Stimulated activated CD4-positive, alpha-beta T cell treated with anti-CD3 and anti-CD28 coated beads, Interleukin-15, amount 100 ng/mL, for 1 hour (primary cell): Measurements from ENCODE around the gene SHF.
"Not testable (repeated sequence)": the region's sequence is repeated elsewhere in the genome, so short reads cannot be mapped to it uniquely, and the experiment has no call there.

Experiments used
- DNase-seq, 2 donors: peaks; one replicate each; pipeline ENCODE4 v3.0.0-alpha.2; 2020; ENCODE audit warnings: low read depth in 1 of 2, low spot score in 1 of 2

Gene SHF, protein sequence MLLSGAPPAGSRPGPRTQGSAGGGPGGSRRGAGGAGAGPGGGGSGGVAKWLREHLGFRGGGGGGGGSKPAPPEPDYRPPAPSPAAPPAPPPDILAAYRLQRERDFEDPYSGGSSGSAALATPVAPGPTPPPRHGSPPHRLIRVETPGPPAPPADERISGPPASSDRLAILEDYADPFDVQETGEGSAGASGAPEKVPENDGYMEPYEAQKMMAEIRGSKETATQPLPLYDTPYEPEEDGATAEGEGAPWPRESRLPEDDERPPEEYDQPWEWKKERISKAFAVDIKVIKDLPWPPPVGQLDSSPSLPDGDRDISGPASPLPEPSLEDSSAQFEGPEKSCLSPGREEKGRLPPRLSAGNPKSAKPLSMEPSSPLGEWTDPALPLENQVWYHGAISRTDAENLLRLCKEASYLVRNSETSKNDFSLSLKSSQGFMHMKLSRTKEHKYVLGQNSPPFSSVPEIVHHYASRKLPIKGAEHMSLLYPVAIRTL

DNA sequence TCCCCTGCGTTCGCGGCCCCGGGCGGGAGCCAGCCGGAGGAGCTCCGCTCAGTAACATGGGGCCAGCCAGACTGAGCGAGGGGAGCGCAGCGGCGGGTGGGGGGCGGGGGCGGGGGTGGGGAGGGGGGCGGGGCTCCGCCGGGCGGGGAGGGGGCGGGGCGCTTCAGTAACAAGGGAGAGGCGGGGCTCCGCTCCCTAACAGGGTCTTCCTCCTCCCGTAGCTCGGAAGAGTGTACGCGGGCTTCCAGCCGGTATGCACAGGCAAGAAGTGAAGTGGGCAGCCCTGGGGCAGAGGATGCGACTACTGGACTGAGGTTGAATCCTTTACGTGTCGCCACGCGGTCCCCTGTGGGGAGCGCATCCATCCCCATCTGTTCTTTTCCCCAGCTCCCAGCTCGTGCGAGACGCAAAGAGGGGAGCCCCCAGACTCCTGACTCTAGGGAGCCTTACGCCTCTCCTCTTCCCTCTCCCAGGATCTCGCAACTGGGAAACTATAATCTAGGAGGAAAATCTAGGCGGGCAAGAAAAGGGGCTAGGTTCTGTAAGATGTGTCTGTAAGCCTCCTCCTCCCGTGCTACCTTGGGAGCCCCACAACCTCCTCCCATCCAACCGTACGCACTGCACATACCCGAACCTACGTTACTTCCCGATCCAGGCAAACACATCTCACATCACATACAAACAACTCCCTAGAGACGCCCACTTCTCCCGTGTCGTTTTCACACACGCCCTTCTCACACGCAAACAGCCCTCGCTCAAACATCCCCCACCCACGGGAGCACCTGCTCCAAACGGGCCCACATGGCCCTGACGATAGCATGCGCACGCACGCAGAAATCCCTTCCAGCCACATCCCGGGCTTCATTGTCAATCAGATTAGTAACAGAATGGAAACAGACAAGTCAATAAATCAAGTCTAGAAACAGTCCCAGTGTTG is at the start of gene SHF:
Gene SHF, minus strand, starts transcription at position 73 of the 937 bp plus-strand sequence. Its CDS starts 15 bp downstream, at position 58.
- DNase-seq: peak; percentile 30 to 73

DNA sequence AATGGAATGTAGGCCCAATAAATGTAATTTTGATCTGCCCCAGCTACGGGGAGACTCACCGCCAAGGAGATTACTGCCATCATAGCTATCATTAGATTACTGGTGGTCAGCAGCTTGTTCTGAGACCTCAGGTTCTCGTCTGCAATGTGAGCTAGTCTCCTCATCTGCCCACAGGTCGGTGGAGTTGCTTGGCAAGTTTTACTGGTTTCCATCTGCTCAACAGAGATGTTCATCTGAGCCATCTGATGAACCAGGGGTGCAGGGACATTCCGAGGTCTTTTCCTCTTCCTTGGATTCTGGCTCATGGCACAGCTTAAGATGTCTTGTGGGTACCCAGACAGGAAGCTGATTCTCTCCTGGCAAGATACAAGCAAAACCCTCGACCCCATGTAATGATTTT is 49.0 kb upstream of the SHF start:
- not testable (repeated sequence) for DNase-seq

GRCh38 chr15:45234562-45235235 is 46.9 kb upstream of the SHF start:
- DNase-seq: no peak

DNA sequence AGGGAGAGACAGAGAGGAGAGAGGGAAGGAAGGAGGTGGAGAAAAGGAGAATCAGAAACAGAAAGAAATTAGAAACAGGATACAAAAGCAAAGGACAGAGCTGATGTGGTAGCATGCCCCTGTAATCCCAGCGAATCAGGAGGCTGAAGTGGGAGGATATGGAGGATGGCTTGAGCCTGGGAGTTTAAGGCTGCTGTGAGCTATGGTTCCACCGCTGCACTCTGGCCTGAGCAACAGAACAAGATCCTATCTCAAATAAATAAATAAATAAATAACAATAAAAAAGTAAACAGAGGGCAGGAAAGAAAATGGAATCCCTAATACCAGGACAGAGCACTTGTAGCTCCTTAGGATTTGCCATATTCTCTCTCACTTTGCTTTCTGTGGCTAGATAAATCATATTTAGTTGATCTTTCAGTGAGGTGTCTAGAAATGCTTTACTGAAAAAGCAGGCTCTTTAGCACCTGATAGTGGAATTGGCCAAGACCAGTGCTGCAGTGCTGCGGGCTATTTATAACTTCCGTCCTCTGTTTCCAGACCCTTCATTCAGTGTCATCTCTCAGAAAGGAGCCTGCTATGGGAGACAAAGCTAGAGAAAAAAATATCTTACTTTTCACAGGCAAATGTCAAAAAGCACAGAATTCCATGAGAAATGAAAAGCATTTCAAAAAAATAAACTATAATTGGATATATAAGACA is 44.2 kb upstream of the SHF start:
- DNase-seq: no peak

- no peak for DNase-seq
Observed at GRCh38 chr15:45231132-45231531, 43.4 kb upstream of the SHF start.

GRCh38 chr15:45230245-45230965 is 42.6 kb upstream of the SHF start:
- DNase-seq: no peak

DNA sequence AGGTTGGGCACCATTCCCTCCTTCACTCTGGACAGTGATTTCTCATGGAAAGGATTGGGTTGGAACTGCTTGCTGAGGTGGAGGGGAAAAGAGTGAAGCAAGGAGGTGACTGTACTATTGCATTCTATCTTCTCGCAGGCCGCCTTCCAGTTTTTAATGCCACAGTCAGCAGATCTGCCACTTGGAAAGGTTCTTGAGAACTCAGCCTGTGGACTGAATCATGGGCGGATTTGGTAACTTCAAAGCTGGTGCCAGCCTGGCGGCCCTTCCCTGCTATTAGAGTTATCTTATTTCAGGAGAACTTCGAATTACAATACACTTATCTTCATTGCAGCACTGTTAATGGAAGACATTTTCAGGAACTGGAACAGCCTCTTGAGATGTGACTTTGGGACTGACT is 41.2 kb upstream of the SHF start:
- DNase-seq: no peak

DNA sequence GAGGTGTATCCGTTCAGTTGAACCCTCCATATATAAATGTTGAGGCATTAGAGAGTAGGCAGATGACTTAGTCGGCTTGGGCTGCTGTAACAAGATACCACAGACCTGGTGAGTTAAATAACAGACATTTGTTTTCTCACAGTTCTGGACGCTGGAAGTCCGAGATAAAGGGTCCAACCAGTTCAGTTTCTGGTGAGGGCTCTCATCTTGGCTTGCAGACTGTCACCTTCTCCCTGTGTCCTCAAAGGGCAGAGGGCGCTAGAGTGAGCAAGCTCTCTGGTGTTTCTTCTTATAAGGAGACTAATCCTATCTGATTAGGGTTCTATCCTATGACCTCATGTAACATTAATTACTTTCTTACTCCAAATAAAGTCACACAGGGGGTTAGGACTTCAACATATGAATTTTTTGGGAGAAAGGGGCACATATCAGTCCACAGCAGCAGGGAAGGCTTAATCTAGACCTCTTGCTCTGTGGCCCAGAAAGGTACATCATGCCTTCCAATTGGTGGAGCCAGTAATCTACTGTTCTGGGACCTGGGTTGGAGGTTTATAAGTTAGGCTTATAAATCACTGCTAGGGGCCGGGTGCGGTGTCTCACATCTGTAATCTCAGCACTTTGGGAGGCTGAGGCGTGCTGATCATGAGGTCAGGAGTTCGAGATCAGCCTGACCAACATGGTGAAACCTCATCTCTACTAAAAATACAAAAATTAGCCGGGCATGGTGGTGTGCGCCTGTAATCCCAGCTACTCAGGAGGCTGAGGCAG is 37.9 kb upstream of the SHF start:
- no peak for DNase-seq

DNA sequence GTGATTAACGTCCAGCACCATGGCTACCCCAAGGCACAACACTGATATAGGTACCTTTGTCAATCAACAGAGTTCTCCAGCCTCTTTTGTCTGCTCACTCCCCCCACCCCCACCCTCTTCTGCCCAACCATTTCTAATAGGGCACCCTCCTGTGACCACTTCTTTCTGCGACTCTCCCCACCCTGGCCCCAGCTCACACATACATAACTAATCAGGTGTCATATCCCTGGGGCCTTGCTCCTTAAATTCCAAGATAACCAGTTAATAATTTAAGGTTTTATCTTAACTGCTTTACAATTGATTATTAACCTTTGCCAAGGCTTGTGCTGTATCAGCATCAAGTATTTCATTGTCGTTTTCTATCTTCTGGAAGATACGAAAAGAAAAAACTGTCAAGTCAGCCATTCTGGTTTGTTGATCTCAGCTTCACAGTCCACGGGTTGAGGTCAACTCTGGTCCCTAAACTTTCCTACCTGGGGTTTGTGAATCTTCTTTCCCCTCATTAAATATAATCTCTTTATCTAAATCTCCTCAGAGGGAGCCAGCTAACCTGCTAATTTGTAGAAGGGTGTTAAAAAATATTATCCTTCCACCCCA is 37.0 kb upstream of the SHF start:
- DNase-seq: no peak

- no peak for DNase-seq
Observed at GRCh38 chr15:45221967-45222366, 34.2 kb upstream of the SHF start.

DNA sequence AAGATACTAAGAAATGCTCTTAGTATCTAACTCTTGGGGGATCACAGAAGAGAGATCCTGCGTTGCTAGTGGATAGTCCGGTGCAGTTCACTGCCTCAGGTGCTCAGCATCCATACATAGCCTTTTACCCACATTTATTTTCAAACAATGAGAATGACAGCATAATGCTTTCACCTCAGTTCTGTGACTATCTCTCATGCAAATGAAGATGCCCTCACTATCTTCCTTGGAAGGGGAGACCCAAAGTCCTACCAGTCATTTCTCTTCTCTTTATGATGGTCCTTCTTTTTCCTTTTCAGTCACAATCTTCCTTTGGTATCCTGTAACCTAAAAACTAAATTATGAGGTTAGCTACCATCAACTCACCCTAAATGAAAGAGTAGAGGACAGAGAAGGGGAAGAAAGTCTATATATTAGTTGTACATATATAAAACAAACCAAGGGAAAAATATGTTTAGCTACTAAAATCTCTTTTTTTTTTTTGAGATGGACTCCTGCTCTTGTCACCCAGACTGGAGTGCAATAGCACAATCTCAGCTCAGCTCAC is 33.4 kb upstream of the SHF start:
- no peak for DNase-seq

GRCh38 chr15:45212493-45212892 is 24.7 kb upstream of the SHF start:
- no peak for DNase-seq

GRCh38 chr15:45205192-45205591 is 17.4 kb upstream of the SHF start:
- no peak for DNase-seq

GRCh38 chr15:45203182-45203581 is 15.4 kb upstream of the SHF start:
- DNase-seq: no peak

- DNase-seq: no peak
Observed at GRCh38 chr15:45201869-45202268, 14.1 kb upstream of the SHF start.

DNA sequence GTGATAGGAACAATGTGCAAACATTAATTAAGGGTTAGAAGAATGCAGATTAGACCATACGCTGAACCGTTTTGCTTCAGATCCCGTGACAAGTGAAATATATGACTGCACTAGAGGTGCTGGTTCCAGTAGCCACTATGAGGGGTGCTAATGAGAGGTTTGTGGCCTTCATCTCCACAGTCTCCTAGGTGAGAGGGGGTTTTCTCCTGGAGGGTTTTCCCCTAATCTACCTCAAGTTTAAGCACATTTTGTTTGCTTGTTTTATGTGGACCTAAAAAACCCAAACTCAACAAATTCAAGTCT is 13.7 kb upstream of the SHF start:
- DNase-seq: no peak

GRCh38 chr15:45200799-45201556 is 13.2 kb upstream of the SHF start:
- DNase-seq: peak; percentile 46 to 76
